HCT116 (cell line): ENCODE results near the gene TBR1. TPM values are rescaled to one million over a fixed set of nuclear protein-coding genes. Genes with fewer than 3 reads are reported as not detected.

ENCODE experiments used
- ATAC-seq: fragments of 200-7000 bp; cut with Tn5 transposase; 2 replicates; pipeline ENCODE4 v1.9.1; 2020; ENCODE audit warnings: mild to moderate bottlenecking, moderate library complexity
- BruUV-seq: library from RNA; stranded (reverse); fragments of 400-500 nt; replicated peaks from 2 replicates; lab custom pipeline; 2021; lab: Mats Ljungman, UMichigan
- CTCF ChIA-PET: fragments of 300-600 bp; sonication (Branson Sonifier 250); formaldehyde crosslinking; loops from one replicate; lab custom pipeline; 2021; ENCODE audit warnings: antibody characterized with exemption; lab: Charles Lee
- POLR2A ChIA-PET: fragments of 300-600, 350-600 bp; sonication (Branson Sonifier 250); formaldehyde crosslinking; loops from one replicate; lab custom pipeline; 2021; ENCODE audit warnings: antibody characterized with exemption; lab: Charles Lee
- RAD21 ChIA-PET, 2 experiments: fragments of 300-600 bp; sonication (Branson Sonifier 250); formaldehyde crosslinking; loops; one replicate each; lab custom pipeline; 2023; ENCODE audit warnings: low total read pairs in 2 of 2; ENCODE audit not compliant: uncharacterized antibody in 2 of 2, unreplicated experiment in 2 of 2, low non-redundant PET in 1 of 2; lab: Charles Lee
- DNase-seq: peaks from one replicate; pipeline ENCODE4 v3.0.0-alpha.2; 2010; ENCODE audit warnings: low read depth, low spot score
- H2AFZ ChIP-seq: fragments of 200-600 bp; shearing (Covaris generic), sonication (generic); 2 replicates; pipeline ENCODE4 v1.6.1; 2017; ENCODE audit warnings: low read depth, mixed run types, mixed read lengths, antibody characterized with exemption, low read length; ENCODE audit not compliant: poor library complexity, severe bottlenecking
- H3K27ac ChIP-seq: 2 replicates; pipeline ENCODE4 v1.5.1; 2012; ENCODE audit warnings: low read depth, low read length
- H3K27me3 ChIP-seq: fragments of 200-600 bp; sonication (generic); 2 replicates; pipeline ENCODE4 v1.6.1; 2016; ENCODE audit warnings: mixed run types, low read length, mixed read lengths; ENCODE audit not compliant: insufficient read depth
- H3K36me3 ChIP-seq, 2 experiments: fragments of 200-500 bp in 1 of 2; fragments of 200-600 bp in 1 of 2; sonication (Bioruptor generic) in 1 of 2; sonication (generic) in 1 of 2; 2 replicates each; pipeline versions ENCODE4 v1.5.1 to v1.6.1; 2014 to 2016; ENCODE audit warnings: low read length in 2 of 2, inconsistent platforms in 1 of 2, mixed read lengths in 1 of 2, mixed run types in 1 of 2; ENCODE audit not compliant: insufficient read depth in 2 of 2, control insufficient read depth in 1 of 2
- H3K4me1 ChIP-seq, 2 experiments: fragments of 200-600 bp in 1 of 2; sonication (generic) in 1 of 2; 2 replicates each; pipeline versions ENCODE4 v1.5.1 to v1.6.1; 2012 to 2017; ENCODE audit warnings: low read length in 2 of 2, inconsistent platforms in 1 of 2, mild to moderate bottlenecking in 1 of 2, mixed read lengths in 1 of 2, mixed run types in 1 of 2, moderate library complexity in 1 of 2; ENCODE audit not compliant: insufficient read depth in 2 of 2, control insufficient read depth in 1 of 2
- H3K4me2 ChIP-seq: fragments of 200-600 bp; sonication (generic); 2 replicates; pipeline ENCODE4 v1.6.1; 2017; ENCODE audit warnings: mixed run types, low read length, mixed read lengths
- H3K4me3 ChIP-seq, 2 experiments: fragments of 200-600 bp in 1 of 2; sonication (generic) in 1 of 2; replicated peaks in 1 of 2; 2 replicates each; pipeline ENCODE4 v1.5.1; 2011 to 2016; ENCODE audit warnings: low read length in 2 of 2, control low read depth in 1 of 2, low read depth in 1 of 2, mild to moderate bottlenecking in 1 of 2, mixed read lengths in 1 of 2, mixed run types in 1 of 2
- H3K79me2 ChIP-seq: fragments of 200-600 bp; sonication (generic); 2 replicates; pipeline ENCODE4 v1.6.1; 2017; ENCODE audit warnings: mild to moderate bottlenecking, mixed run types, low read length, moderate library complexity, mixed read lengths; ENCODE audit not compliant: insufficient read depth
- H3K9ac ChIP-seq: fragments of 200-600 bp; sonication (generic); 2 replicates; pipeline ENCODE4 v1.6.1; 2016; ENCODE audit warnings: low read length, mixed read lengths
- H3K9me2 ChIP-seq: fragments of 200-600 bp; sonication (generic), shearing (Covaris generic); 2 replicates; pipeline ENCODE4 v1.6.1; 2017; ENCODE audit warnings: mixed run types, mild to moderate bottlenecking, moderate library complexity; ENCODE audit not compliant: insufficient read depth
- H3K9me3 ChIP-seq, 2 experiments: fragments of 200-500 bp in 1 of 2; fragments of 200-600 bp in 1 of 2; sonication (Bioruptor generic) in 1 of 2; sonication (generic) in 1 of 2; 2 replicates each; pipeline ENCODE4 v1.6.1; 2014 to 2017; ENCODE audit warnings: low read length in 2 of 2, mixed read lengths in 2 of 2, inconsistent platforms in 1 of 2, low read depth in 1 of 2, mild to moderate bottlenecking in 1 of 2, mixed run types in 1 of 2, moderate library complexity in 1 of 2; ENCODE audit not compliant: control insufficient read depth in 1 of 2, insufficient read depth in 1 of 2
- H4K20me1 ChIP-seq: fragments of 200-600 bp; sonication (generic), shearing (Covaris generic); 2 replicates; pipeline ENCODE4 v1.6.1; 2017; ENCODE audit warnings: mixed run types, mild to moderate bottlenecking, moderate library complexity; ENCODE audit not compliant: insufficient read depth
- ATF3 ChIP-seq: IDR thresholded peaks from 2 replicates; pipeline ENCODE4 v1.6.1; 2012
- CBX3 ChIP-seq: IDR thresholded peaks from 2 replicates; pipeline ENCODE4 v1.6.1; 2012; ENCODE audit warnings: low read depth
- ELF1 ChIP-seq: IDR thresholded peaks from 2 replicates; pipeline ENCODE4 v1.6.1; 2012; ENCODE audit warnings: low read depth, borderline replicate concordance
- EZH2 ChIP-seq: fragments of 200-600 bp; sonication (generic); IDR thresholded peaks from 2 replicates; pipeline ENCODE4 v1.6.1; 2017; ENCODE audit warnings: antibody characterized with exemption, mixed run types
- EZH2phosphoT487 ChIP-seq: fragments of 200-600 bp; IDR thresholded peaks from 2 replicates; pipeline ENCODE4 v1.6.1; 2018; ENCODE audit warnings: antibody characterized with exemption, borderline replicate concordance
- FOSL1 ChIP-seq: IDR thresholded peaks from 2 replicates; pipeline ENCODE4 v1.6.1; 2012; ENCODE audit warnings: low read depth
- JUND ChIP-seq: IDR thresholded peaks from 2 replicates; pipeline ENCODE4 v1.6.1; 2012
- POLR2A ChIP-seq: IDR thresholded peaks from 2 replicates; pipeline ENCODE4 v1.7.0; 2011; ENCODE audit warnings: borderline replicate concordance; ENCODE audit not compliant: insufficient read depth, insufficient read length; ENCODE audit errors: extremely low read depth
- POLR2AphosphoS5 ChIP-seq: IDR thresholded peaks from 2 replicates; pipeline ENCODE4 v1.6.1; 2011; ENCODE audit warnings: mild to moderate bottlenecking, low read depth, low read length, moderate library complexity
- SP1 ChIP-seq: IDR thresholded peaks from 2 replicates; pipeline ENCODE4 v1.6.1; 2012; ENCODE audit warnings: low read depth
- TCF7L2 ChIP-seq: IDR thresholded peaks from 2 replicates; pipeline ENCODE4 v1.7.0; 2011; ENCODE audit warnings: borderline replicate concordance, inconsistent platforms; ENCODE audit not compliant: insufficient read depth, insufficient read length; ENCODE audit errors: extremely low read depth
- YY1 ChIP-seq: IDR thresholded peaks from 2 replicates; pipeline ENCODE4 v1.6.1; 2011; ENCODE audit warnings: low read length, low read depth, moderate library complexity, mild to moderate bottlenecking; ENCODE audit not compliant: insufficient replicate concordance; ENCODE audit errors: extremely low read depth
- ZFX ChIP-seq: fragments of 450-650 bp; IDR thresholded peaks from 2 replicates; pipeline ENCODE4 v1.6.1; 2017
- ZNF274 ChIP-seq: fragments of 200-500 bp; sonication (Bioruptor generic); IDR thresholded peaks from 2 replicates; pipeline ENCODE4 v1.6.1; 2014; ENCODE audit warnings: mild to moderate bottlenecking, low read depth, low read length, inconsistent platforms
- intact Hi-C: fragments of 100-400 bp; cut with micrococcal nuclease; formaldehyde crosslinking; loops from 2 replicates; pipeline ENCODE4 v1.10.0; 2022
- total RNA-seq: library from RNA; stranded (reverse); gene quantifications from one replicate; pipeline ENCODE4 v1.2.1, GENCODE V29; 2021; ENCODE audit not compliant: unreplicated experiment
- TF ChIP-seq, protein P1 (sequence below), 3 experiments: fragments of 200-600 bp in 1 of 3; sonication (generic) in 1 of 3; IDR thresholded peaks in 2 of 3; conservative IDR thresholded peaks in 1 of 3; 2 replicates each; pipeline ENCODE4 v1.5.1; 2012 to 2017; ENCODE audit warnings: low read depth in 2 of 3, low read length in 2 of 3, antibody characterized with exemption in 1 of 3, borderline replicate concordance in 1 of 3, control low read depth in 1 of 3, mild to moderate bottlenecking in 1 of 3, mixed read lengths in 1 of 3, mixed run types in 1 of 3, moderate library complexity in 1 of 3; ENCODE audit not compliant: insufficient read depth in 1 of 3
- TF ChIP-seq, protein P2 (sequence below): IDR thresholded peaks from 2 replicates; pipeline ENCODE4 v1.6.1; 2011; ENCODE audit warnings: mild to moderate bottlenecking, low read length, moderate library complexity; ENCODE audit not compliant: insufficient replicate concordance; ENCODE audit errors: extremely low read depth

TBR1 gene
- total RNA-seq, 1 experiment from 2014 or later, result 0.17 TPM

DNA sequence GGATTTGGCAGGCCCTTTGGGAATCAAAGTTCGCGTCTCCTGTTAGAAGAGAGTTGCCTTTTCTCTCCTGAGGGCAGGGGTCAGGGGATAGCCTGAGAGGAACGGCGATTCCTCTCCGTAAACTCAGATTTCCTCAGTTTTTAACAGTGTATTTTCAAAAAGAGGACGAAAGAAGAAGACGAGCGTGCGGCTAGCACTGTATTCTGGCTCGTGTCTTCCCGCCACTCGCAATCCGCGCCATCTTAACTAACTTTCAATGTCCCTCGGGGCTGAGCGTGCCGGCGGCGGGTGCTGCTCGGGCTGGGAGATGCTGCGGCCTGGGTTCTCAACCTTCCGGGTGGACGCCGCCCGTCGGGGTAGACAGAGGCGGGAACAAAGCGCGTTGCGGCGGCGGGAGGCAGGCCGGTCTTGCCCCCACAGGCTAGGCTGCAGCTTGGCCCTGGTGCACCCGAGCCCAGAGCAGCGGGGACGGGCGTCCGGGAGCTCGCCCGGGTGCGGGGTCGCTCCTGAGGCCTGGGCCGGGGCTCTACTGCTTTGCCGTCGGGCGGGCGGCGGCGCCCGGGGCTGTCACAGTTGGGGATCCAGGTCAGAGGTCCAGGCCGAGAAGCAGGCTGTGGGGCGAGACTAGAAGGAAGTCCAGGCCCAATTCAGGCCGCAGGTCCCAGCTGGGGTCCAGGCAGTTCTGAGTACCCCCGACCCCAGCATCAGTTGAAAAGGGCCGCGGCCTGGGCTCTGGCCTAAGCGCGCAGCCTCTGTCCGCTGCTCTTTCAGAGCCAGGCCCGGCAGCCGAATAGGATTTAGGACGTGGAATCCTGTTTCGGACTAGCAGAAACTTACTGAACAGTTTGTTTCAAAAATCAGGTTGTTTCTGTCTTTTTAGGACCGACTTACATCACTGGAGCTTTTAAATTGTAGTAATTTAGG lies 11.8 kb downstream of the TBR1 start:
- no peak overlapping the region for H3K9ac ChIP-seq
- H3K9me2 ChIP-seq, result no peaks in the 10 kb centered on the region
- ChIA-PET CTCF (no interaction called here), POLR2A (no interaction called here), RAD21 (no interaction called here)
- intact Hi-C loops, result no loop called here
- H3K27ac ChIP-seq, result no peak overlapping the region
- H3K79me2 ChIP-seq, result no peaks in the 10 kb centered on the region
- no peak overlapping the region for H2AFZ ChIP-seq
- no peaks in the 10 kb centered on the region for H4K20me1 ChIP-seq
- no peaks in the 10 kb centered on the region for H3K27me3 ChIP-seq
- H3K36me3 ChIP-seq, result no peaks in the 10 kb centered on the region
- ATAC-seq (no peak), DNase-seq (no peak)
- H3K4me3 ChIP-seq, result no peak overlapping the region
- H3K9me3 ChIP-seq, result no peaks in the 10 kb centered on the region
- no TSS peak for BruUV-seq
- H3K4me1 ChIP-seq, result no peaks in the 10 kb centered on the region
- TF ChIP-seq TCF7L2, result no peak
- TF ChIP-seq SP1, result no peak
- TF ChIP-seq JUND, result no peak
- TF ChIP-seq POLR2A, result no peak
- TF ChIP-seq ATF3, result no peak
- TF ChIP-seq YY1, result no peak
- TF ChIP-seq, protein P1, sequence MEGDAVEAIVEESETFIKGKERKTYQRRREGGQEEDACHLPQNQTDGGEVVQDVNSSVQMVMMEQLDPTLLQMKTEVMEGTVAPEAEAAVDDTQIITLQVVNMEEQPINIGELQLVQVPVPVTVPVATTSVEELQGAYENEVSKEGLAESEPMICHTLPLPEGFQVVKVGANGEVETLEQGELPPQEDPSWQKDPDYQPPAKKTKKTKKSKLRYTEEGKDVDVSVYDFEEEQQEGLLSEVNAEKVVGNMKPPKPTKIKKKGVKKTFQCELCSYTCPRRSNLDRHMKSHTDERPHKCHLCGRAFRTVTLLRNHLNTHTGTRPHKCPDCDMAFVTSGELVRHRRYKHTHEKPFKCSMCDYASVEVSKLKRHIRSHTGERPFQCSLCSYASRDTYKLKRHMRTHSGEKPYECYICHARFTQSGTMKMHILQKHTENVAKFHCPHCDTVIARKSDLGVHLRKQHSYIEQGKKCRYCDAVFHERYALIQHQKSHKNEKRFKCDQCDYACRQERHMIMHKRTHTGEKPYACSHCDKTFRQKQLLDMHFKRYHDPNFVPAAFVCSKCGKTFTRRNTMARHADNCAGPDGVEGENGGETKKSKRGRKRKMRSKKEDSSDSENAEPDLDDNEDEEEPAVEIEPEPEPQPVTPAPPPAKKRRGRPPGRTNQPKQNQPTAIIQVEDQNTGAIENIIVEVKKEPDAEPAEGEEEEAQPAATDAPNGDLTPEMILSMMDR (IDR thresholded peaks at IDR 0.05 in 2 of 3, conservative IDR thresholded peaks at IDR 0.05 in 1 of 3; ENCODE audit: borderline replicate concordance in 1 of 3, insufficient read depth in 1 of 3, low read depth in 2 of 3, low read length in 2 of 3), result no peak
- no peak for TF ChIP-seq FOSL1
- TF ChIP-seq, protein P2, sequence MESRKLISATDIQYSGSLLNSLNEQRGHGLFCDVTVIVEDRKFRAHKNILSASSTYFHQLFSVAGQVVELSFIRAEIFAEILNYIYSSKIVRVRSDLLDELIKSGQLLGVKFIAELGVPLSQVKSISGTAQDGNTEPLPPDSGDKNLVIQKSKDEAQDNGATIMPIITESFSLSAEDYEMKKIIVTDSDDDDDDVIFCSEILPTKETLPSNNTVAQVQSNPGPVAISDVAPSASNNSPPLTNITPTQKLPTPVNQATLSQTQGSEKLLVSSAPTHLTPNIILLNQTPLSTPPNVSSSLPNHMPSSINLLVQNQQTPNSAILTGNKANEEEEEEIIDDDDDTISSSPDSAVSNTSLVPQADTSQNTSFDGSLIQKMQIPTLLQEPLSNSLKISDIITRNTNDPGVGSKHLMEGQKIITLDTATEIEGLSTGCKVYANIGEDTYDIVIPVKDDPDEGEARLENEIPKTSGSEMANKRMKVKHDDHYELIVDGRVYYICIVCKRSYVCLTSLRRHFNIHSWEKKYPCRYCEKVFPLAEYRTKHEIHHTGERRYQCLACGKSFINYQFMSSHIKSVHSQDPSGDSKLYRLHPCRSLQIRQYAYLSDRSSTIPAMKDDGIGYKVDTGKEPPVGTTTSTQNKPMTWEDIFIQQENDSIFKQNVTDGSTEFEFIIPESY, result no peak
- no peak for TF ChIP-seq EZH2phosphoT487
- TF ChIP-seq ELF1, result no peak
- TF ChIP-seq ZFX, result no peak
- TF ChIP-seq EZH2, result no peak
- no peak for TF ChIP-seq POLR2AphosphoS5
- no peak for TF ChIP-seq CBX3
- TF ChIP-seq ZNF274, result no peak
- H3K4me2 ChIP-seq, result no peak overlapping the region
